NCI-H1417 treated with DMSO at 0.1 percent for 48 hours (cell line): ENCODE data around the gene KAZALD1.

Source experiments
- DNase-seq: peaks from one replicate; lab custom pipeline; 2025; lab: John Stamatoyannopoulos, UW

KAZALD1 gene

GRCh38 chr10:101047961-101048892 is 13.6 kb upstream of the KAZALD1 start:
- DNase-seq = peak; percentile 34

DNA sequence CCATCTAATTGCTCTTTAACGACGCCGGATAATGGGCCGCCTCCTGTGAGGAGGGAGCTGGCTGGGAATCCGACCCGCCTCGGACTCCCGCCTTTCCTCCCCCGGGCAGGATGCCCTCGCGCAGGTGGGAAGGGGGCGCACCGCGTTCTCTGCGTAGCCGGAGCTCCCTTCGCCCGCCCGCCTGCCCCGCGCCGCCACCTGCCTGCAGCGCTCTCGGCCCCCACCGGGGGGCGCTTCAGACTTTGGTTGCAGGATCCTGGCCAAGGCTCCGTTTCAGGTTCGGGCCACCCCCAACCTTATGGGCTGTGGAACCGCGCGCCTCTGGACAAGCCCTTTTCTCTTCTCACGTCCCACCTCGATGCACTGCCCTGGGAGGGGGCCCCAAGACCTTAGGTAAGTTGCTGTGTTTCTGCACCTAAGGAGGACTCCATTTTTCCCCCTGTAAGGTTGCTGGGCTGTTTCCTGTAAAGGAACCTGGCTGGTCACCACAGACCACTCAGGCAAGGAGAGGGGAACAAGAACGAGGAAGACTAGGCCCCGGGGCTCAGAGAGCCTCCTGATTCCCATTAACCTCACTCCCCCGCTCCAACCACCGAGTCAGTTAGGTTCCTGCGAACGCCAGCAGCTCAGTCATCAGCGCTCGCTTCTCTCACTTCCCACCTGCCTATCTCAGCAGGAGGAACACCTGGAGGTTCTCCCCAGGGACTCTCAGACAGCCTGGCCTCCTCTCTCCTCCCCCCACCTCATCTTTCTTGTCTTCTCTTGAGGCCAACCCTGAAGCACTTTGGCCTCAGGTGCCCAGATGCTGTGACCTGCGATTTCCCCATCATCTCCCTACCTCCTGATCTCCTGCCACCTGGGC is 11.3 kb upstream of the KAZALD1 start:
- DNase-seq = no peak

GRCh38 chr10:101052285-101052684 is 9.5 kb upstream of the KAZALD1 start:
- DNase-seq = no peak

GRCh38 chr10:101053516-101053915 is 8.3 kb upstream of the KAZALD1 start:
- no peak for DNase-seq

GRCh38 chr10:101054351-101054750 is 7.4 kb upstream of the KAZALD1 start:
- DNase-seq = no peak

DNA sequence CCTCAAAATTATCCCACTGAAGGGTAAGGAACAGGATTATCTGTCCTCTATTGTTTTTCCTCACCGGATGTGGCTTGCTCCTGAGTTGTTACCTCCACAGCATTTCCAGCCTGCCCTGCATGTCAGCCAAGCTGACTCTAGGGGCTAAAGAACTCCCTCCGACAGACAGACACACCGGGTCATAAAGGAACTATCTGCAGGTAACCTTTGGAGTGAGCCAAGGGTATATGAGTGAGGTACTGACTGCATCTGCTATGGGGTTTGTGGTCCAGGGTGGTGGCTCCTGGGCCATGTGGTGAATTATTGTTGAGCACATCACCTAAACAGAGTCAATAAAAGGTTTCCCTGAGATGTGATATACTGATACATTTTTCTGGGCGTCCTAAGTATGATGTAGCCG is 6.9 kb upstream of the KAZALD1 start:
- no peak for DNase-seq

DNA sequence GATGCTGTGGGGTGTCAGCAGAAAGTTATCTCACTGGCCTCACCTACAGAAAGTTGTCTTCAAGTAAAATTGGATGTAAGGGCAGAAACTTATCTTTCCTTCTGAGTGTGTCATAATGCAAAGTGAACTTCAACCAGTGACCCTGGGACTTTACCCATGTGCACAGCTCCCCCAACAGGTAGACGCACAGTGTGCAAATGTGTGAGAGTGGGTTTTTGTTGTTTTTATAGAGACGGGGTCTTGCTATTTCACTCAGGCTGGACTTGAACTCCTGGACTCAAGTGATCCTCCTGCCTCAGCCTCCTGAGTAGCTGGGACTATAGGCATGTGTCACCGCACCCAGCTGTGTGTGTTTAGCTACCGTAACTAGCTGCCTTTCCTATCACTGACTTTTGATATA is 6.4 kb upstream of the KAZALD1 start:
- DNase-seq = no peak

- no peak for DNase-seq
Observed at GRCh38 chr10:101056365-101057151, 5.2 kb upstream of the KAZALD1 start.

- DNase-seq = peak; percentile 73
Observed at GRCh38 chr10:101060036-101060950, 1.5 kb upstream of the KAZALD1 start.

- DNase-seq = peak; percentile 73
Observed at GRCh38 chr10:101060951-101061623, 702 bp upstream of the KAZALD1 start.

- DNase-seq = no peak
Observed at GRCh38 chr10:101062232-101063049, 652 bp downstream of the KAZALD1 start.

- no peak for DNase-seq
Observed at GRCh38 chr10:101063050-101063525, 1.3 kb downstream of the KAZALD1 start.

GRCh38 chr10:101063548-101064414 is 2.0 kb downstream of the KAZALD1 start:
- no peak for DNase-seq

- DNase-seq = no peak
Observed at GRCh38 chr10:101064415-101065030, 2.7 kb downstream of the KAZALD1 start.

DNA sequence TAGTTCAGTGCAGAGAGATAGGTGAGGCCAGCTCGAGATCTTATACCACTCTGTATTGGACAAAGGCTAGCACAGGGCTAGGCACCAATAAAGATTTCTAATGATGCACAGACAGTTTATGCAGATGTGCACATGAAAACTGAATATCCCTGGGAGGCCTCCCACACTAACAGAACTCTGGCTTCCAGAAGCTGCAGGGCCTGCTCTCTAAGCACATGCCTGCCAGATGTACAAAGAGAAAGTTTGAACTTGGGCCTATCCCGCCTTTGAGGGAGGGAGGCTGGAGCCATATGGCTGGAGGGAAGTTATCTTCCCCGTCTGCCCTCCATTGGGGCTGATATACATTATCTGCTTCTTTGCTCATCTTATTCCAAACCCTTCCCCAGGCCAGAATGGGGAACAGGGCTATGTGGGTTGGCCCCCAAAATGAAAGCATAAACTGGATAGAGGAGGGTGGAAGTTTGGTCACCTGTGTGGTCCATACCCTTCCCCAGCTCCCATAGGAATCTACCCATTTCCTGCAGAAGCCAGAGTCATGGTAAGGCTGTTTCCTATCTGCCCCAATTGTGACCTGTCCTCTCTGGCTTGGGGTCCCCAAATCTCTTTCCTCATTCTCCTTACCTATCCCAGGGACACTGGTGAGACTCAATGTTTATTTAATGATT is 3.8 kb downstream of the KAZALD1 start:
- no peak for DNase-seq

DNA sequence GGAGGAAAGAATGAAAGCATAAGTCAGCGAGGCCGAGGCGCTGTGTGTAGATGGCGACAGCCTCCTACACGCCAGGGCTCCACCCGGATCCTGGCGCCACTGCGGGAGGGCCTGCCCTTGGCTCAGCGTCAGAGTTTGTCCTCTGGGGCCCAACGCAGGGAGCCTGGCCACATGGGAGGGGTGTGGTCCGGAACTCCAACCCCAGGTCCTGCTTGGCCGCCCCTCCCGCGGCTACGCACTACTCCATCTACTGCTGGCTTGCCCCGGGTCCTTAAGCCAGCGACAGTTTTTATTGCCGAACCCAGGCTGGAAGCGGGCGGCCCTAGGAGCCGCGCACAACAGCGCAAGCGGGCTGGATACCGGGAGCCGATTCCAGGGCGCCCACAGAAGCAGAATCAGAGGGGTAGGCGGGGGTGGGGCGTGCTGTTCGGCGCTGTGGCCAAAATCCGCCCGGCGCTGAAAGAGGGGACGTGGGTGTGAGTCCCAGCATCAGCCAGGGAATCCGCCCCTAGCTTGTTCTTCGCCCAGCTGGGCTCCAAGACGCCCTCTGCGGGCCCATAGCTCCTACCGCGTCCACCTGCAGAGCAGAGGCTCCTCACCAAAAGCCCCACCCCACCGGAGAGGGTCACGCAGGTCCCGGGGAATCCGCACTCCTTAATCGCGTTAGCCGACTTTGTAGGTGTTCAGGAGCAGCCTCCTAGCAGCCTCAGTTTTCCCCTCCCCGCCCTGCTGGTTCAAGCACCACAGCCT is 4.5 kb downstream of the KAZALD1 start:
- DNase-seq = no peak

DNA sequence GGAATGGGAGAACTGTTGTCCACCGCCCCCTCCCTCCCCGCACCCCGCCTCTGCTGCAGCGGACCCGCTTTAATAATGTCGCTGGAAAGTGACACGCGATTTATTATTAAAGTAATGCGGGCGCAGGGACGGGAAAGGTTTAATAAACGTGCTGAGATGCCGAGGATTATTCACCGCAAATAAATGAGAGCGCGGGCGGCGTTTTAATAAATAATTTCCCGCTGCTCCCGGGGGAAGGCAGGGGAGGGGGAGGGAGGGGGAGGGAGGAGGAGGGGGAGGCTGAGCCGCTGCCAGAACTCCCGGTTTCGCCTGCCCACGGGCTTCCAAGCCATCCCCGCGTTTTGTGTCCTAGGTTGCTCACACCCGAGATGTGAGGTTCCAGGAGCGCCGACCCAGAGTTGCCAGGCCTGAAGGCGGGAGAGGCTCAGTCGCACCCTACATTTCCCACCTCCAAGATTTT is 5.1 kb downstream of the KAZALD1 start:
- DNase-seq = no peak
